HG03095 (cell line): ENCODE measurements around the gene DPH3.
"Not testable (repeated sequence)": the region's sequence is repeated elsewhere in the genome, so short reads cannot be mapped to it uniquely, and the experiment has no call there.

Experiments
- ATAC-seq: cut with Tn5 transposase; IDR thresholded peaks from one replicate; pipeline ENCODE4 v1.9.1; 2021; ENCODE audit warnings: moderate library complexity; ENCODE audit not compliant: unreplicated experiment

Gene DPH3

GRCh38 chr3:16264708-16265454 is at the start of gene DPH3, which contains the start of gene OXNAD1:
DPH3 (minus strand) TSS chr3:16264943; CDS start chr3:16264876, 67 bp downstream.
OXNAD1 (plus strand) TSS chr3:16265212; CDS start chr3:16270953, 5,741 bp downstream.
- ATAC-seq = peak; percentile 99

GRCh38 chr3:16313886-16314645 is 49.3 kb upstream of the DPH3 start:
- no peak for ATAC-seq

GRCh38 chr3:16311960-16312451 is 47.3 kb upstream of the DPH3 start:
- peak; percentile 55 for ATAC-seq

GRCh38 chr3:16310486-16310885 is 45.7 kb upstream of the DPH3 start:
- ATAC-seq = not testable (repeated sequence)

GRCh38 chr3:16309558-16309957 is 44.8 kb upstream of the DPH3 start:
- ATAC-seq = peak; percentile 78

- ATAC-seq = no peak
Measured at GRCh38 chr3:16308727-16309126, 44.0 kb upstream of the DPH3 start.

GRCh38 chr3:16307832-16308531 is 43.2 kb upstream of the DPH3 start:
- ATAC-seq = no peak

GRCh38 chr3:16305111-16305541 is 40.4 kb upstream of the DPH3 start:
- ATAC-seq = no peak

GRCh38 chr3:16304061-16305010 is 39.6 kb upstream of the DPH3 start:
- no peak for ATAC-seq

GRCh38 chr3:16303037-16303575 is 38.4 kb upstream of the DPH3 start:
- ATAC-seq = no peak

- ATAC-seq = no peak
Measured at GRCh38 chr3:16302082-16302631, 37.4 kb upstream of the DPH3 start.

GRCh38 chr3:16301507-16301906 is 36.8 kb upstream of the DPH3 start:
- no peak for ATAC-seq

- ATAC-seq = peak; percentile 58
Measured at GRCh38 chr3:16300881-16301359, 36.2 kb upstream of the DPH3 start.

GRCh38 chr3:16300307-16300706 is 35.6 kb upstream of the DPH3 start:
- ATAC-seq = peak; percentile 48

- no peak for ATAC-seq
Measured at GRCh38 chr3:16299746-16300145, 35.0 kb upstream of the DPH3 start.

GRCh38 chr3:16298891-16299290 is 34.1 kb upstream of the DPH3 start:
- ATAC-seq = no peak

GRCh38 chr3:16297997-16298885 is 33.5 kb upstream of the DPH3 start:
- no peak for ATAC-seq

- ATAC-seq = no peak
Measured at GRCh38 chr3:16295298-16295890, 30.7 kb upstream of the DPH3 start.
